CD4-positive, alpha-beta memory T cell (primary cell): ENCODE results near the gene STAU1. TPM values are rescaled to one million over a fixed set of nuclear protein-coding genes. Genes with fewer than 3 reads are reported as not detected.
A peak's percentile ranks its signal among the peaks of the same experiment; 100 is the strongest.
"Not testable (repeated sequence)": the region's sequence is repeated elsewhere in the genome, so short reads cannot be mapped to it uniquely, and the experiment has no call there.

Experiments used
- CTCF ChIA-PET: fragments of 350-600 bp; sonication (Branson Sonifier 250); formaldehyde crosslinking; loops from one replicate; lab custom pipeline; 2021; ENCODE audit warnings: inconsistent platforms; ENCODE audit not compliant: partially characterized antibody; lab: Charles Lee
- POLR2A ChIA-PET: fragments of 350-600 bp; sonication (Branson Sonifier 250); formaldehyde crosslinking; loops from one replicate; lab custom pipeline; 2021; ENCODE audit not compliant: partially characterized antibody; lab: Charles Lee
- DNase-seq, 5 donors: peaks; one replicate each; pipeline versions ENCODE4 v3.0.0 to v3.0.0-alpha.2; 2020 to 2022; ENCODE audit warnings: mixed read lengths in 1 of 5
- H3K27ac ChIP-seq: one replicate; pipeline ENCODE4 v1.7.0; 2013; ENCODE audit warnings: low read depth, low read length
- H3K27me3 ChIP-seq: 2 replicates; pipeline ENCODE4 v1.7.0; 2013; ENCODE audit warnings: mild to moderate bottlenecking, low read length, moderate library complexity; ENCODE audit not compliant: insufficient read depth
- H3K36me3 ChIP-seq: 2 replicates; pipeline ENCODE4 v1.7.0; 2013; ENCODE audit warnings: mild to moderate bottlenecking, low read length, moderate library complexity; ENCODE audit not compliant: insufficient read depth
- H3K4me1 ChIP-seq: 2 replicates; pipeline ENCODE4 v1.7.0; 2013; ENCODE audit warnings: mild to moderate bottlenecking, low read length, moderate library complexity; ENCODE audit not compliant: insufficient read depth
- H3K4me3 ChIP-seq, 2 donors: one replicate each; pipeline ENCODE4 v1.7.0; 2013; ENCODE audit warnings: low read length in 2 of 2, mild to moderate bottlenecking in 1 of 2
- H3K9me3 ChIP-seq, 2 donors: one replicate each; pipeline ENCODE4 v1.7.0; 2013; ENCODE audit warnings: low read length in 2 of 2, control low read depth in 1 of 2; ENCODE audit not compliant: control insufficient read depth in 1 of 2
- H3K27ac Mint-ChIP-seq, 7 donors: one replicate each; pipeline ENCODE4 v1.8.0; 2020 to 2021; ENCODE audit warnings: mixed read lengths in 7 of 7, mild to moderate bottlenecking in 6 of 7, inconsistent platforms in 3 of 7, moderate library complexity in 3 of 7
- H3K27me3 Mint-ChIP-seq, 2 donors: one replicate each; pipeline ENCODE4 v1.8.0; 2020 to 2021; ENCODE audit warnings: mixed read lengths in 2 of 2
- H3K36me3 Mint-ChIP-seq, 2 donors: one replicate each; pipeline ENCODE4 v1.8.0; 2020 to 2021; ENCODE audit warnings: mixed read lengths in 2 of 2, inconsistent platforms in 1 of 2, mild to moderate bottlenecking in 1 of 2
- H3K4me1 Mint-ChIP-seq, 4 donors: one replicate each; pipeline ENCODE4 v1.8.0; 2020 to 2021; ENCODE audit warnings: mixed read lengths in 4 of 4, mild to moderate bottlenecking in 1 of 4
- H3K4me3 Mint-ChIP-seq, 8 donors: one replicate each; pipeline ENCODE4 v1.8.0; 2020 to 2021; ENCODE audit warnings: mixed read lengths in 8 of 8, mild to moderate bottlenecking in 7 of 8, moderate library complexity in 6 of 8, inconsistent platforms in 3 of 8
- H3K9me3 Mint-ChIP-seq, 8 donors: one replicate each; pipeline ENCODE4 v1.8.0; 2020 to 2021; ENCODE audit warnings: mixed read lengths in 8 of 8, mild to moderate bottlenecking in 5 of 8, inconsistent platforms in 3 of 8, moderate library complexity in 1 of 8
- intact Hi-C: fragments of 100-400 bp; cut with micrococcal nuclease; formaldehyde crosslinking; loops from one replicate; pipeline ENCODE4 v1.15.1; 2023
- polyA plus RNA-seq, 2 donors: library from polyadenylated mRNA; unstranded; fragments of 300-500 nt; fragmentation: Illumina TruSeq; gene quantifications; one replicate each; pipeline ENCODE4 v1.2.3, GENCODE V29; 2021
- total RNA-seq, 2 experiments: library from RNA; stranded (reverse); gene quantifications; one replicate each; pipeline ENCODE4 v1.2.3, GENCODE V29; 2021

The STAU1 gene
- total and polyA plus RNA-seq, 4 experiments from 2014 or later, result 23.2 to 49.9 (median 49.0) TPM

DNA sequence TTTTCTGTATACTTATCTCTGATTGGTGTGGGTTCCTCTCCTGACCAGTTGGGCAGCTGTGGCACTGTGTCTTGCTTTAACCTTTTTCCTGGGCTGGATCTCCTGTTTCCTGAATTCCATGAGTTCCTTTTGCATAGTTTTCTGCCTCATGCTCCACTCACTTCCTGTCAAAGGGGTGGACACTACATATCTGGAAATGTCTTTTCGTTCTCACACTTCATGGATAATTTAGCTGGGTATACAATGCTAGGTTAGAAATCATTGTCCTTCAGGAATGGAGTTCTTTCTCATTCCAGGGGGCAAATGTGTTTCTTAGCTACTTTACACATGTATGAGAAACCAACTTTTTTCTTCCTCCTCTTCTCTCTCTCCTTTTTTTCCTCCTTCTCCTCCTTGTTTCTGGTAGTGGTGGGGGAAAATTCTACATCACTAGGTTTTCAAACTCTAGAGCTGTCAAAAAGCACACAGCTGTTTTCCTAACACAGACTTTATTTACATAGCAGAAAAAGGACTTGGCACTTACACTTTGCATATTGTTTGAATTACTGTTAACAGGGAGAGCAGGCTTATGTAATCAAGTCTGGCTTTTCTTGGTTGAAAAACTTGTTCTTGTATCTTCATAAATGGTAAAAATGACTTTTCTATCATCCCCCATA lies 22.1 kb upstream of the STAU1 start:
- CTCF ChIA-PET, result interaction anchor here (0.6 to 3.1 kb wide), 2 partner anchors 77 to 81 kb away, joined by 3 to 9 read pairs; no protein-coding TSS in a partner anchor
- intact Hi-C loops, result no loop called here

DNA sequence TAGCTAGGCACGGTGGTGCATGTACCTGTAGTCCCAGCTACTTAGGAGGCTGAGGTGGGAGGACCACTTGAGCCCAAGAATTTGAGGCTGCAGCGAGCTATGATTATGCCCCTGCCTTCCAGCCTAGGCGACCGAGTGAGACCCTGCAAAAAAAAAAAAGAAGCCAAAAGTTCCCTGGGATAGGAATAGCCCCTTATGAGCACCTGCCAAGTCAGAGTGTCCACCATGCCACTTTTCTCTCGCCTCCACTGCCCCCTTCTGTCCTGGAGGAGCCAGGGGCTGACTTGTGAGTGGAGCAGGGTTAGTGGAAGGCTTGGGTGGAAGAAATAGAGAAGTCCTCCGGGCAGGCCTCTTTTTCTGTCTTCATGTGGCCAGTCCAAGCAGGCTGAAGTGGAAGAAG lies 18.9 kb upstream of the STAU1 start:
- Mint-ChIP-seq H3K27ac (no peak overlapping the region), H3K36me3 (no peaks in the 10 kb centered on the region)

More for the DNA sequence above, 22.1 kb upstream of the STAU1 start:
- POLR2A ChIA-PET, result no interaction called here
- H3K9me3 Mint-ChIP-seq, result peaks cover 0 to 12% (median 7%) of the 10 kb centered on the region in 8 donors
- peaks cover 0 to 1% of the 10 kb centered on the region in 2 donors for H3K27me3 Mint-ChIP-seq
- Histone ChIP-seq H3K4me3 (no peak overlapping the region), H3K27me3 (no peaks in the 10 kb centered on the region), H3K36me3 (no peaks in the 10 kb centered on the region), H3K4me1 (no peaks in the 10 kb centered on the region), H3K9me3 (no peaks in the 10 kb centered on the region), H3K27ac (no peak overlapping the region)
- H3K27ac Mint-ChIP-seq, result peak overlapping the region in 1 of 7 donors; percentile 9
- no peaks in the 10 kb centered on the region for H3K36me3 Mint-ChIP-seq
- no peak overlapping the region for H3K4me3 Mint-ChIP-seq
- no peaks in the 10 kb centered on the region for H3K4me1 Mint-ChIP-seq
- DNase-seq, result no peak

DNA sequence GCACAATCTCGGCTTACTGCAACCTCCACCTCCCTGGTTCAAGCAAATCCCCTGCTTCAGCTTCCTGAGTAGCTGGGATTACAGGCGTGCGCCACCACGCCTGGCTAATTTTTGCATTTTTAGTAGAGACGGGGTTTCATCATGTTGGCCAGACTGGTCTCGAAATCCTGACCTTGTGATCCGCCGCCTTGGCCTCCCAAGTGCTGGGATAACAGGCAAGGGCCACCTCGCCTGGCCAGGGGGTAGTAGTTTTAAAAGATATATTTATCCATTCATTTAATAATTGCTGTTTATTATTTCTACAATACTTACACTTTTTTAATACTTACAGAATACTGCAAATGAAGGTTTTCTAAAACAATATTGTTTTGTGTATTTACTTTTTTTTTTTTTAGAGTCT lies 15.6 kb upstream of the STAU1 start:
- no peak overlapping the region for H3K27ac ChIP-seq
- Mint-ChIP-seq H3K27ac (no peak overlapping the region), H3K27me3 (no peaks in the 10 kb centered on the region), H3K4me3 (no peak overlapping the region), H3K36me3 (no peaks in the 10 kb centered on the region), H3K9me3 (no peaks in the 10 kb centered on the region), H3K4me1 (no peaks in the 10 kb centered on the region)
- POLR2A ChIA-PET, result no interaction called here
- no peaks in the 10 kb centered on the region for H3K9me3 ChIP-seq
- H3K27me3 ChIP-seq, result no peaks in the 10 kb centered on the region
- no peak for DNase-seq
- H3K4me3 ChIP-seq, result no peak overlapping the region
- no peaks in the 10 kb centered on the region for H3K36me3 ChIP-seq
- CTCF ChIA-PET, result interaction anchor here (0.8 to 2.0 kb wide), 3 partner anchors 11 to 23 kb away, joined by 4 to 6 read pairs (median 5); no protein-coding TSS in a partner anchor
- intact Hi-C loops, result no loop called here
- H3K4me1 ChIP-seq, result no peaks in the 10 kb centered on the region

More for the DNA sequence above, 18.9 kb upstream of the STAU1 start:
- Mint-ChIP-seq H3K4me1 (no peaks in the 10 kb centered on the region), H3K27me3 (no peaks in the 10 kb centered on the region), H3K4me3 (no peak overlapping the region), H3K9me3 (peaks cover 0 to 12% (median 7%) of the 10 kb centered on the region in 8 donors)
- Histone ChIP-seq H3K4me3 (no peak overlapping the region), H3K9me3 (no peaks in the 10 kb centered on the region), H3K36me3 (no peaks in the 10 kb centered on the region), H3K4me1 (no peaks in the 10 kb centered on the region), H3K27ac (no peak overlapping the region), H3K27me3 (no peaks in the 10 kb centered on the region)
- intact Hi-C loops, result no loop called here
- ChIA-PET POLR2A (no interaction called here), CTCF (interaction anchor here (0.9 to 2.6 kb wide), 3 partner anchors 10 to 74 kb away, joined by 3 to 14 read pairs (median 4); no protein-coding TSS in a partner anchor)
- no peak for DNase-seq

DNA sequence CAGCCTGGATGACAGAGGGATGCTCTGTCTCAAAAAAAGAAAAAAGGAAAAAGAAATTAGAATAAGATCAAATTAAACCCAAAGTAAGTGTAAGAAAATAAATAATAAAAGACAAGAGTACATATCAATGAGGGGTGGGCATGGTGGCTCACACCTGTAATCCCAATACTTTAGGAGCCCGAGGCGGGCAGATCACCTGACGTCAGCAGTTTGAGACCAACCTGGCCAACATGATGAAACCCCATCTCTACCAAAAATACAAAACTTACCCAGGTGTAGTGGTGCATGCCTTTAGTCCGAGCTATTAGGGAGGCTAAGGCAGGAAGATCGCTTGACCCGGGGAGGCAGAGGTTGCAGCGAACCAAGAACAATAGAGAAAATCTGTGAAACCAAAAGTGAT lies 14.9 kb upstream of the STAU1 start:
- no peaks in the 10 kb centered on the region for H3K36me3 ChIP-seq
- Mint-ChIP-seq H3K4me3 (no peak overlapping the region), H3K9me3 (no peaks in the 10 kb centered on the region), H3K27me3 (no peaks in the 10 kb centered on the region), H3K36me3 (no peaks in the 10 kb centered on the region), H3K4me1 (no peaks in the 10 kb centered on the region), H3K27ac (no peak overlapping the region)
- intact Hi-C loops, result no loop called here
- ChIA-PET POLR2A (no interaction called here), CTCF (interaction anchor here (0.7 to 2.1 kb wide), 4 partner anchors 12 to 1543 kb away, joined by 3 to 9 read pairs (median 4); no protein-coding TSS in a partner anchor)
- no peak overlapping the region for H3K4me3 ChIP-seq
- H3K4me1 ChIP-seq, result no peaks in the 10 kb centered on the region
- H3K27ac ChIP-seq, result no peak overlapping the region
- no peaks in the 10 kb centered on the region for H3K27me3 ChIP-seq
- no peaks in the 10 kb centered on the region for H3K9me3 ChIP-seq
- DNase-seq, result no peak

DNA sequence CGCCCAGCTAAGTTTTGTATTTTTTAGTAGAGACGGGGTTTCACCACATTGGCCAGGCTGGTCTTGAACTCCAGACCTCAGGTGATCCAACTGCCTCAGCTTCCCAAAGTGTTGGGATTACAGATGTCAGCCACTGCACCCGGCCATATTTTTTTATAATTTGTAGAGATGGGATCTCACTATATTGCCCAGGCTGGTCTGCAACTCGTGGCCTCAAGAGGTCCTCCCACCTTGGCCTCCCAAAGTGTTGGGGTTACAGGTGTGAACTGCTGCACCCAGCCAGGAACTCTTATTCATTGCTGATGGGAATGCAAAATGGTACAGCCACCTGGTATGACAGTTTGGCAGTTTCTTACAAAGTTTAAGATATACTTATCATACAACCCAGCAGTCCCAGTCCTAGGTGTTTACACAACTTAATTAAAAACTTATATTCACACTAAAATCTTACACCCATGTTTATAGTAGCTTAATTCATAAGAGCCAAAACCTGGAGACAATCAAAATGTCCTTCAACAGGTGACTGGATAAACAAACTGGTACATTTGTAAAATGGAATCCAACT lies 11.7 kb upstream of the STAU1 start:
- no peaks in the 10 kb centered on the region for H3K36me3 Mint-ChIP-seq
- H3K9me3 Mint-ChIP-seq, result no peaks in the 10 kb centered on the region
- DNase-seq, result no peak
- Histone ChIP-seq H3K4me3 (no peak overlapping the region), H3K4me1 (no peaks in the 10 kb centered on the region), H3K9me3 (no peaks in the 10 kb centered on the region), H3K27ac (no peak overlapping the region), H3K36me3 (no peaks in the 10 kb centered on the region), H3K27me3 (no peaks in the 10 kb centered on the region)
- no peaks in the 10 kb centered on the region for H3K27me3 Mint-ChIP-seq
- intact Hi-C loops, result no loop called here
- no peak overlapping the region for H3K4me3 Mint-ChIP-seq
- H3K27ac Mint-ChIP-seq, result no peak overlapping the region
- ChIA-PET CTCF (interaction anchor here (0.5 kb wide), 1 partner anchor 18 kb away, joined by 3 read pairs; no protein-coding TSS in a partner anchor), POLR2A (no interaction called here)
- no peaks in the 10 kb centered on the region for H3K4me1 Mint-ChIP-seq

DNA sequence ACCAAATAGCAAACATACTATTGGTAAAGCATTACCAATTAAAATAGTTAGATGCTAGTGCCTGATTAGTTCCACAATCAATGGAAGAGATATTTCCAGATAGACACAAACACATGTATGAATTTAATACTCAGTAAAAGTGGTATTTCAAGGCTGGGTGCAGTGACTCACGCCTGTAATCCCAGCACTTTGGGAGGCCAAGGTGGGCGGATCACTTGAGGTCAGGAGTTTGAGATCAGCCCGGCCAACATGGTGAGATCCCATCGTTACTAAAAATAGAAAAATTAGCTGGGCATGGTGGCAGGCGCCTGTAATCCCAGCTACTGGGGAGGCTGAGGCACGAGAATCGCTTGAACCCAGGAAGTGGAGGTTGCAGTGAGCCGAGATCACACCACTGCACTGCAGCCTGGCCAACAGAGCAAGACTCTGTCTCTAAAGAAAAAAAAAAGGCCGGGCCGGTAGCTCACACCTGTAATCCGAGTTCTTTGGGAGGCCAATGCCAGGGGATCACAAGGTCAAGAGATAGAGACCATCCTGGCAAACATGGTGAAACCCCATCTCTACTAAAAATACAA lies 4.9 kb upstream of the STAU1 start:
- CTCF ChIA-PET, result interaction anchor here (2.5 kb wide), 1 partner anchor 24 kb away, joined by 12 read pairs; no protein-coding TSS in a partner anchor
- H3K27ac ChIP-seq, intact Hi-C loops, H3K4me1 ChIP-seq, H3K4me1 Mint-ChIP-seq, H3K4me3 Mint-ChIP-seq, H3K36me3 ChIP-seq, H3K27me3 ChIP-seq, DNase-seq, H3K36me3 Mint-ChIP-seq, H3K4me3 ChIP-seq, H3K27ac Mint-ChIP-seq, H3K9me3 ChIP-seq, POLR2A ChIA-PET, H3K27me3 Mint-ChIP-seq, H3K9me3 Mint-ChIP-seq: not testable (repeated sequence)

DNA sequence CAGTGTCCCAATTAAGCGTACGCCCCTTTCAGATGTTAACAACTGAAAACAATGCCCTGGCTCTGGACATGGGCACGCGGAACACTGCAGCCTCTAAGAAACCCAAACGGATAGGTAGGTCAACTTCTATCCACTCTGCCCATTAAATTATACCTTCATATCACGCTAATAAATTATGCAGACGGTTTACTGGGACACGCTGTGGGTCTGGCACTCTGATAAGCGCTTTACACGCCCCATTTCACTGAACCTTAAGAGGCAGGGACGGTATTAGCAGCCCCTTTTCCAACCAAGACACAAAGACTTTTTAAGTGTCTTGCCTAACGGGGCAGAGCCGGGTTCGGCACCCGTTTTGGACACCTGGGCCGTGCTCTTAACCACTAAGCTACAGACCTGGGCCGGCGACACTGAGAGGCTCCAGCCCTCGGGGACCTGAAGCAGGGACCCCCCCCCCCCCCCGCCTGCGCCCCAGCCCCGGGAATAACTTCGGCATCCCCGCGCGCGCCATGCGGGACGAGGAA lies 744 bp downstream of the STAU1 start:
- Histone ChIP-seq H3K27me3 (no peaks in the 10 kb centered on the region), H3K4me3 (peak overlapping the region; percentile 49 to 82), H3K36me3 (no peaks in the 10 kb centered on the region), H3K4me1 (peaks cover 43% of the 10 kb centered on the region), H3K27ac (peak overlapping the region; percentile 75), H3K9me3 (no peaks in the 10 kb centered on the region)
- ChIA-PET POLR2A (interaction anchor here (0.8 to 3.5 kb wide), 12 partner anchors 9 to 92 kb away, joined by 3 to 22 read pairs (median 7); partner anchors contain the start of genes DDX27 and ZNFX1), CTCF (interaction anchor here (1.0 to 4.5 kb wide), 3 partner anchors 30 to 54 kb away, joined by 6 to 32 read pairs (median 23); partner anchors contain the start of gene DDX27)
- Mint-ChIP-seq H3K4me3 (peak overlapping the region; percentile 84 to 96 (median 90)), H3K9me3 (no peaks in the 10 kb centered on the region), H3K36me3 (peaks cover 0 to 21% of the 10 kb centered on the region in 2 donors), H3K27me3 (peaks cover 0 to 2% of the 10 kb centered on the region in 2 donors), H3K4me1 (peaks cover 29 to 52% (median 40%) of the 10 kb centered on the region in 4 donors), H3K27ac (peak overlapping the region; percentile 77 to 95 (median 93))
- DNase-seq, result peak in 4 of 5 donors; percentile 17 to 26 (median 21)
- intact Hi-C loops, result loop anchor here (2.0 to 5.0 kb wide), 2 partner anchors 35 to 55 kb away; no protein-coding TSS in a partner anchor
